Panc1 (cell line): ENCODE measurements around the gene TMC4.

ENCODE experiments used
- POLR2AphosphoS5 ChIP-seq: IDR thresholded peaks from 2 replicates; pipeline ENCODE4 v1.6.1; 2012; ENCODE audit warnings: mild to moderate bottlenecking, low read depth, low read length, moderate library complexity
- TCF7L2 ChIP-seq: IDR thresholded peaks from 2 replicates; pipeline ENCODE4 v1.6.1; 2011; ENCODE audit warnings: mild to moderate bottlenecking, low read depth, low read length, inconsistent platforms
- TF ChIP-seq, protein P1 (sequence below): fragments of 450-650 bp; IDR thresholded peaks from 2 replicates; pipeline ENCODE4 v1.5.1; 2017; ENCODE audit warnings: mild to moderate bottlenecking

GRCh38 chr19:54149021-54149812, 23.7 kb downstream of the TMC4 start:
- TF ChIP-seq, protein P1, sequence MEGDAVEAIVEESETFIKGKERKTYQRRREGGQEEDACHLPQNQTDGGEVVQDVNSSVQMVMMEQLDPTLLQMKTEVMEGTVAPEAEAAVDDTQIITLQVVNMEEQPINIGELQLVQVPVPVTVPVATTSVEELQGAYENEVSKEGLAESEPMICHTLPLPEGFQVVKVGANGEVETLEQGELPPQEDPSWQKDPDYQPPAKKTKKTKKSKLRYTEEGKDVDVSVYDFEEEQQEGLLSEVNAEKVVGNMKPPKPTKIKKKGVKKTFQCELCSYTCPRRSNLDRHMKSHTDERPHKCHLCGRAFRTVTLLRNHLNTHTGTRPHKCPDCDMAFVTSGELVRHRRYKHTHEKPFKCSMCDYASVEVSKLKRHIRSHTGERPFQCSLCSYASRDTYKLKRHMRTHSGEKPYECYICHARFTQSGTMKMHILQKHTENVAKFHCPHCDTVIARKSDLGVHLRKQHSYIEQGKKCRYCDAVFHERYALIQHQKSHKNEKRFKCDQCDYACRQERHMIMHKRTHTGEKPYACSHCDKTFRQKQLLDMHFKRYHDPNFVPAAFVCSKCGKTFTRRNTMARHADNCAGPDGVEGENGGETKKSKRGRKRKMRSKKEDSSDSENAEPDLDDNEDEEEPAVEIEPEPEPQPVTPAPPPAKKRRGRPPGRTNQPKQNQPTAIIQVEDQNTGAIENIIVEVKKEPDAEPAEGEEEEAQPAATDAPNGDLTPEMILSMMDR = no peak
- TF ChIP-seq POLR2AphosphoS5 (no peak), TCF7L2 (no peak)
